IMR-90 (cell line): ENCODE measurements around the gene MRE11. TPM values are rescaled to one million over a fixed set of nuclear protein-coding genes. Genes with fewer than 3 reads are reported as not detected.

Source experiments
- ATAC-seq: fragments of 200-7000 bp; cut with Tn5 transposase; 2 replicates; pipeline ENCODE4 v1.9.1; 2020; ENCODE audit warnings: low read depth, mild to moderate bottlenecking, moderate library complexity
- BruUV-seq: library from RNA; stranded (reverse); fragments of 400-500 nt; replicated peaks from 2 replicates; lab custom pipeline; 2021; lab: Mats Ljungman, UMichigan
- CTCF ChIA-PET: fragments of 300-600 bp; formaldehyde crosslinking; extraction: SDS; loops from one replicate; lab custom pipeline; 2021; ENCODE audit warnings: antibody characterized with exemption; lab: Yijun Ruan, JAX
- POLR2A ChIA-PET: fragments of 300-600 bp; sonication (Branson Sonifier 250); formaldehyde crosslinking; loops from one replicate; lab custom pipeline; 2022; ENCODE audit warnings: antibody characterized with exemption; ENCODE audit not compliant: unreplicated experiment; lab: Charles Lee
- DNase-seq: peaks from one replicate; pipeline ENCODE4 v3.0.0; 2013
- H2AFZ ChIP-seq: replicated peaks from 2 replicates; pipeline ENCODE3; 2013; ENCODE audit warnings: low read length, mild to moderate bottlenecking; ENCODE audit not compliant: poor library complexity
- H2AK5ac ChIP-seq: 2 replicates; pipeline ENCODE4 v1.6.1; 2013; ENCODE audit warnings: low read depth, low read length, inconsistent platforms
- H2AK9ac ChIP-seq: replicated peaks from 2 replicates; pipeline ENCODE3; 2013; ENCODE audit warnings: mild to moderate bottlenecking, low read depth, low read length, moderate library complexity; ENCODE audit not compliant: poor library complexity
- H2BK120ac ChIP-seq: 2 replicates; pipeline ENCODE4 v1.6.1; 2013; ENCODE audit warnings: low read depth, low read length, inconsistent platforms
- H2BK15ac ChIP-seq: 3 replicates; pipeline ENCODE4 v1.6.1; 2013; ENCODE audit warnings: low read depth, low read length, inconsistent platforms
- H2BK20ac ChIP-seq: 2 replicates; pipeline ENCODE4 v1.6.1; 2013; ENCODE audit warnings: low read depth, mild to moderate bottlenecking, inconsistent platforms, low read length, moderate library complexity
- H2BK5ac ChIP-seq: 2 replicates; pipeline ENCODE4 v1.6.1; 2013; ENCODE audit warnings: mild to moderate bottlenecking, low read depth, low read length, inconsistent platforms; ENCODE audit not compliant: poor library complexity, severe bottlenecking
- H3K14ac ChIP-seq: replicated peaks from 2 replicates; pipeline ENCODE4 v1.6.1; 2013; ENCODE audit warnings: low read depth, low read length, inconsistent platforms
- H3K18ac ChIP-seq: 2 replicates; pipeline ENCODE4 v1.6.1; 2013; ENCODE audit warnings: low read depth, low read length, control low read depth
- H3K23ac ChIP-seq: 2 replicates; pipeline ENCODE4 v1.6.1; 2013; ENCODE audit warnings: low read depth, low read length, inconsistent platforms
- H3K27ac ChIP-seq: 2 replicates; pipeline ENCODE4 v1.5.1; 2013; ENCODE audit warnings: mild to moderate bottlenecking, control low read depth, low read length; ENCODE audit not compliant: insufficient read depth
- H3K27me3 ChIP-seq: 2 replicates; pipeline ENCODE4 v1.6.1; 2013; ENCODE audit warnings: low read length; ENCODE audit not compliant: control insufficient read depth, insufficient read depth
- H3K36me3 ChIP-seq: 2 replicates; pipeline ENCODE4 v1.6.1; 2013; ENCODE audit warnings: low read length, mixed read lengths; ENCODE audit not compliant: control insufficient read depth, insufficient read depth
- H3K4ac ChIP-seq: 2 replicates; pipeline ENCODE4 v1.6.1; 2013; ENCODE audit warnings: low read depth, low read length, inconsistent platforms
- H3K4me1 ChIP-seq: 2 replicates; pipeline ENCODE4 v1.6.1; 2013; ENCODE audit warnings: low read length, mixed read lengths; ENCODE audit not compliant: control insufficient read depth, insufficient read depth
- H3K4me2 ChIP-seq: 2 replicates; pipeline ENCODE4 v1.6.1; 2013; ENCODE audit warnings: low read depth, mild to moderate bottlenecking, control low read depth, low read length, moderate library complexity
- H3K4me3 ChIP-seq: 2 replicates; pipeline ENCODE4 v1.5.1; 2013; ENCODE audit warnings: low read depth, mild to moderate bottlenecking, control low read depth, low read length, moderate library complexity; ENCODE audit not compliant: insufficient read depth
- H3K56ac ChIP-seq: 2 replicates; pipeline ENCODE4 v1.6.1; 2013; ENCODE audit warnings: low read length, inconsistent platforms; ENCODE audit not compliant: insufficient read depth; ENCODE audit errors: extremely low read depth
- H3K79me1 ChIP-seq, 2 experiments: 2 replicates each; pipeline ENCODE4 v1.6.1; 2013; ENCODE audit warnings: low read length in 2 of 2, inconsistent platforms in 1 of 2, low read depth in 1 of 2
- H3K9ac ChIP-seq: 2 replicates; pipeline ENCODE4 v1.6.1; 2013; ENCODE audit warnings: low read depth, low read length, control low read depth
- H3K9me1 ChIP-seq: 2 replicates; pipeline ENCODE4 v1.6.1; 2013; ENCODE audit warnings: low read length, inconsistent platforms; ENCODE audit not compliant: insufficient read depth
- H3K9me3 ChIP-seq: 2 replicates; pipeline ENCODE4 v1.6.1; 2013; ENCODE audit warnings: low read length; ENCODE audit not compliant: control insufficient read depth, insufficient read depth
- H4K20me1 ChIP-seq: 2 replicates; pipeline ENCODE4 v1.6.1; 2013; ENCODE audit warnings: low read length, inconsistent platforms; ENCODE audit not compliant: insufficient read depth
- H4K5ac ChIP-seq: 2 replicates; pipeline ENCODE4 v1.6.1; 2013; ENCODE audit warnings: mild to moderate bottlenecking, low read depth, low read length, control low read depth
- H4K8ac ChIP-seq, 2 experiments: 2 replicates each; pipeline ENCODE4 v1.6.1; 2013; ENCODE audit warnings: low read depth in 2 of 2, low read length in 2 of 2, control low read depth in 1 of 2, inconsistent platforms in 1 of 2
- H4K91ac ChIP-seq: 2 replicates; pipeline ENCODE4 v1.6.1; 2013; ENCODE audit warnings: low read depth, low read length, inconsistent platforms; ENCODE audit not compliant: insufficient read depth
- CEBPB ChIP-seq: IDR thresholded peaks from 2 replicates; pipeline ENCODE4 v1.6.1; 2012; ENCODE audit warnings: low read depth, low read length, improper control_type of control experiment
- CTCF ChIP-seq: conservative IDR thresholded peaks from 2 replicates; pipeline ENCODE4 v1.5.1; 2012; ENCODE audit warnings: mild to moderate bottlenecking, low read depth, low read length, improper control_type of control experiment
- ELK1 ChIP-seq: fragments of 150-350 bp; IDR thresholded peaks from 2 replicates; pipeline ENCODE4 v1.6.1; 2016; ENCODE audit warnings: low read depth, mild to moderate bottlenecking, low read length, moderate library complexity, borderline replicate concordance
- POLR2A ChIP-seq: IDR thresholded peaks from 2 replicates; pipeline ENCODE4 v1.6.1; 2012; ENCODE audit warnings: mild to moderate bottlenecking, low read depth, low read length
- RFX5 ChIP-seq: IDR thresholded peaks from 2 replicates; pipeline ENCODE4 v1.8.0; 2012; ENCODE audit warnings: low read depth, mild to moderate bottlenecking, low read length, moderate library complexity
- WGBS, 2 experiments: methylation state at CpG; one replicate each; pipeline versions ENCODE4 v1.1.5 to v1.1.7; 2013; ENCODE audit warnings: missing lambda C conversion rate in 2 of 2; ENCODE audit not compliant: insufficient read length in 1 of 2; ENCODE audit errors: extremely low coverage in 2 of 2; 5-methylcytosine and 5-hydroxymethylcytosine counted together
- dilution Hi-C: fragments of 300-500 bp; cut with HindIII; formaldehyde crosslinking; loops from one replicate; pipeline ENCODE4 v1.14.3; 2018; ENCODE audit warnings: low sequenced_read_pairs; ENCODE audit not compliant: unreplicated experiment
- in situ Hi-C: fragments of 300-500 bp; cut with MboI; formaldehyde crosslinking; loops from 3 replicates; pipeline ENCODE4 v1.14.3; 2019; ENCODE audit warnings: low sequenced_read_pairs, inconsistent platforms, mixed read lengths
- intact Hi-C: fragments of 100-400 bp; cut with micrococcal nuclease; formaldehyde crosslinking; loops from 2 replicates; pipeline ENCODE4 v1.10.0; 2022
- polyA plus RNA-seq, 3 experiments: library from polyadenylated mRNA; depleted of rRNA; stranded (reverse); fragments of >200 nt; gene quantifications; 2 replicates each; pipeline ENCODE4 v1.2.3, GENCODE V29; 2012; ENCODE audit warnings: low replicate concordance in 1 of 3
- total RNA-seq: library from RNA; depleted of rRNA; stranded (reverse); fragments of >200 nt; gene quantifications from 2 replicates; pipeline ENCODE4 v1.2.3, GENCODE V29; 2012

MRE11 gene
- total and polyA plus RNA-seq, 2 of the 4 experiments (the other 2 are of a cell fraction), result 9.0 to 15.6 TPM

GRCh38 chr11:94493281-94494125 is at the start of gene MRE11, which contains the start of gene ANKRD49 (continued):
- no peak for TF ChIP-seq RFX5

- Histone ChIP-seq H4K8ac (no peak overlapping the region), H3K9me1 (0 out of 2 replicates have a peak, but pooled peaks cover 3% of the 10 kb centered on the region), H2BK20ac (no peak overlapping the region), H3K79me1 (no peaks in the 10 kb centered on the region), H2AK5ac (no peak overlapping the region), H3K14ac (no peak overlapping the region), H2BK5ac (no peak overlapping the region), H2BK15ac (no peak overlapping the region), H3K27ac (no peak overlapping the region), H2AFZ (no peak overlapping the region), H2AK9ac (no peak overlapping the region), H4K91ac (no peak overlapping the region), H3K36me3 (no peaks in the 10 kb centered on the region), H2BK120ac (no peak overlapping the region), H4K5ac (no peak overlapping the region), H3K4me2 (no peak overlapping the region), H3K9me3 (no peaks in the 10 kb centered on the region), H3K9ac (no peak overlapping the region), H3K18ac (no peak overlapping the region), H3K4me1 (peaks cover 3% of the 10 kb centered on the region), H4K20me1 (no peaks in the 10 kb centered on the region), H3K56ac (no peak overlapping the region), H3K4ac (no peak overlapping the region), H3K4me3 (no peak overlapping the region), H3K23ac (no peak overlapping the region), H3K27me3 (peaks cover 3% of the 10 kb centered on the region; the same call in 1 of the 2 replicates)
- TF ChIP-seq RFX5, result no peak
- TF ChIP-seq POLR2A, result no peak
- TF ChIP-seq CEBPB, result no peak
- no peak for TF ChIP-seq CTCF
- no peak for TF ChIP-seq ELK1
- intact Hi-C loops, result no loop called here
- WGBS, 2 experiments, result no CpG with 5 or more reads among the region's 1 CpG
- dilution Hi-C loops, result no loop called here
- POLR2A ChIA-PET, result no interaction called here
- no TSS peak for BruUV-seq
- CTCF ChIA-PET, result interaction anchor here (1.1 kb wide), 1 partner anchor 20 kb away, joined by 3 read pairs; no protein-coding TSS in a partner anchor
- DNase-seq (no peak), ATAC-seq (no peak)
- in situ Hi-C loops, result no loop called here
Measured at GRCh38 chr11:94539420-94539819, 45.8 kb upstream of the MRE11 start.
